ENCODE data around the gene SLC35F3. TPM values are rescaled to one million over a fixed set of nuclear protein-coding genes. Genes with fewer than 3 reads are reported as not detected.

SLC35F3 gene
- total RNA-seq, 6 experiments from 2014 or later, result 0.26 to 0.58 (median 0.46) TPM

DNA sequence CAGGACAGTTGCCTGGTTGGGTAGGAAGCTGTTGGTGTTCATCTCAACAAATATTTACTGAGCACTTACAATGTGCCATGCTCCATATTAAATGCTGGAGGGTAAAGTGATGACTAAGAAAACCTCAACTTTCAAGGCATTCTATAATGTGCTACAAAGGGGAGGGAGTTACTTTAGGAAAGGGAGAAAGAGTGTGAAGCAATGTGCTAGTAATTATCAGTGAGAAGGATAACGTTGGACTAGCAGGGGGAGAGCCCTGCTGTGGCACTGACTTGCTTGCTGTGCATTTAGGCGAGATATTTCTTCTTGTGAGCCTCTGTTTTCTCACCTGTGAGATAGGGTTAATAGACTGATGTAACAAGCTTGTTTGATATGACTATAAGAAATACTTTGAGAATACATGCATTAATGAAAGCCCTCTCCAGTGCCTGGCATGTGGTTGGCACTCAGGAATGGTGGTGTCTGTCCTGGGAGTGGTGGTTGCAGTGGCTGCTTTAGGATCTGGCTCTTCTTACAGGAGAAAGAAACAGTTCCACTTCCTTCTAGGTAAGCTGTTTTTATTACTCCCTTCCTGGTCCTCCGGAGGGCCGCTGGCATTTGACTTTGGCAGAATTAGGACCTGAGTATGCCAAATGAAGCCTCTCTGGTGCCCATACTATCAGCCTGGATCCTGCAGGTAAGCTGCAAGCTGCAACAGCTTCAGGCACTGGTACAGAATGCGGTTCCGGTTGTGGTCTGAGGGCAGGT is 357.7 kb downstream of the SLC35F3 start:
- no peak overlapping the region for H3K27ac Mint-ChIP-seq

DNA sequence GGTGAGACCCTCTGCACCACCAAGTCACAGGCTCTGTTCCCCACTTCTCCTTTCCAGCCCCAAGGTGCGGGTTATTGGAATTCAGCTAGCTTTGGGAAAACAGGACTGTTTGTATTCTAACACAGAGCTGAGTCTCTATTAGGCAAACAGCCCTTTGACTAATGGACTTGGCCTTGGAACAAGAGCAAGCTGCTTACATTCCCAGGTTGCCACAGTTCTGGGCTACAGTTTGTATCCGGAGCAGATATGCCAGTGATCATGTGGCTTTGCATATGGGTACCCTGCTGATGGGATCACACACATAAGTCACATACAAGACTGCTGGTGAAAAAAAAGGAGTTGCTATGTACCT is 358.3 kb downstream of the SLC35F3 start:
- H3K27me3 Mint-ChIP-seq (ENCODE audit: insufficient read depth), result no peaks in the 10 kb centered on the region; the same call in 1 of the 2 replicates
- no peaks in the 10 kb centered on the region for H3K36me3 Mint-ChIP-seq (ENCODE audit: low read depth)
- peaks cover 13% of the 10 kb centered on the region for H3K9me3 Mint-ChIP-seq
- no peak overlapping the region for H3K4me3 Mint-ChIP-seq
- H3K4me1 Mint-ChIP-seq (ENCODE audit: low read depth), result no peaks in the 10 kb centered on the region
- TF ChIP-seq, protein P1, sequence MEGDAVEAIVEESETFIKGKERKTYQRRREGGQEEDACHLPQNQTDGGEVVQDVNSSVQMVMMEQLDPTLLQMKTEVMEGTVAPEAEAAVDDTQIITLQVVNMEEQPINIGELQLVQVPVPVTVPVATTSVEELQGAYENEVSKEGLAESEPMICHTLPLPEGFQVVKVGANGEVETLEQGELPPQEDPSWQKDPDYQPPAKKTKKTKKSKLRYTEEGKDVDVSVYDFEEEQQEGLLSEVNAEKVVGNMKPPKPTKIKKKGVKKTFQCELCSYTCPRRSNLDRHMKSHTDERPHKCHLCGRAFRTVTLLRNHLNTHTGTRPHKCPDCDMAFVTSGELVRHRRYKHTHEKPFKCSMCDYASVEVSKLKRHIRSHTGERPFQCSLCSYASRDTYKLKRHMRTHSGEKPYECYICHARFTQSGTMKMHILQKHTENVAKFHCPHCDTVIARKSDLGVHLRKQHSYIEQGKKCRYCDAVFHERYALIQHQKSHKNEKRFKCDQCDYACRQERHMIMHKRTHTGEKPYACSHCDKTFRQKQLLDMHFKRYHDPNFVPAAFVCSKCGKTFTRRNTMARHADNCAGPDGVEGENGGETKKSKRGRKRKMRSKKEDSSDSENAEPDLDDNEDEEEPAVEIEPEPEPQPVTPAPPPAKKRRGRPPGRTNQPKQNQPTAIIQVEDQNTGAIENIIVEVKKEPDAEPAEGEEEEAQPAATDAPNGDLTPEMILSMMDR (IDR thresholded peaks at IDR 0.05), result no peak
- DNase-seq, result no peak
- H3K27ac Mint-ChIP-seq, result no peak overlapping the region

More for the DNA sequence above, 357.7 kb downstream of the SLC35F3 start:
- H3K9me3 Mint-ChIP-seq, result peaks cover 13% of the 10 kb centered on the region
- TF ChIP-seq, protein P1 (IDR thresholded peaks at IDR 0.05), result no peak
- no peaks in the 10 kb centered on the region for H3K4me1 Mint-ChIP-seq (ENCODE audit: low read depth)
- no peaks in the 10 kb centered on the region; the same call in 1 of the 2 replicates for H3K27me3 Mint-ChIP-seq (ENCODE audit: insufficient read depth)
- H3K36me3 Mint-ChIP-seq (ENCODE audit: low read depth), result no peaks in the 10 kb centered on the region
- no peak overlapping the region for H3K4me3 Mint-ChIP-seq
- DNase-seq, result no peak

DNA sequence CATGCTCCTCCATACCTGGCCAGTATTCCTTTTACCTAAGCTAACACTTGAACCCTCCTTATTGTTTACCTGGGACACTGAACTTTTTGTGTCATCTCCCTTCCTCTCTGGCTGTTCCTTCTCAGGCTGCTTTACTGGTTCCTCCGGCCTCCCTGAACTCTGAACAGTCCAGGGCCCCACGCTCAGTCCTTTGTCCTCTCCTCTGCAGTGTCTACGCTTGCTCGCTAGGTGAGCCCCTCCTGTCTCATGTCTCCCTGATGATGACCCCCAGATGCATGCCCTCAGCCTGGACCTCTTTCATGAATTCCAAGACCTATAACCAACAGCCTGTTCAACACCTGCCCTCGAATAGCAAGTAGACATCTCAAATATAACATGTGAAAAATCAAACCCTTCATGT is 360.4 kb downstream of the SLC35F3 start:
- TF ChIP-seq, protein P1 (IDR thresholded peaks at IDR 0.05), result no peak
- no peak overlapping the region for H3K27ac Mint-ChIP-seq
- H3K27me3 Mint-ChIP-seq (ENCODE audit: insufficient read depth), result no peaks in the 10 kb centered on the region; the same call in 1 of the 2 replicates
- H3K4me1 Mint-ChIP-seq (ENCODE audit: low read depth), result no peaks in the 10 kb centered on the region
- H3K4me3 Mint-ChIP-seq, result no peak overlapping the region
- H3K36me3 Mint-ChIP-seq (ENCODE audit: low read depth), result no peaks in the 10 kb centered on the region
- no peak for DNase-seq
- peaks cover 8% of the 10 kb centered on the region for H3K9me3 Mint-ChIP-seq

DNA sequence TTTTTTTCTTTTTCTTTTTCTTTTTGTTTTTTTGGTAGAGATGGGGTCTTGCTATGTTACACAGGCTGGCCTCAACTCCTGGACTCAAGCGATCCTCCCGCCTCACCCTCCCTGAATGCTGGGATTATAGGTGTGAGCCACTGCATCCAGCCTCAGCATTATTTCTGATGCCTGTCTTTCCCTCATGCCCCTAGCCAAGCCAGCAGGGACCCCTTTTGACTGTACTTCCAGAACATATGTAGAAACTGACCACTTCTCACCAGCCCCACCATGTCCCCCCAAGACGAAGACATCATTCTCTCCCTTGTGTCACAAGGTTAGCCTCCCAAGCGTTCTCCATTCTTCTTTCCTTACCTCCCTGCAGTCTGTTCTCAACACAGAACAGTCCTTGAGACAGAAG is 360.8 kb downstream of the SLC35F3 start:
- no peak for DNase-seq
- H3K27me3 Mint-ChIP-seq (ENCODE audit: insufficient read depth), result no peaks in the 10 kb centered on the region; the same call in 1 of the 2 replicates
- no peak overlapping the region for H3K27ac Mint-ChIP-seq
- peaks cover 8% of the 10 kb centered on the region for H3K9me3 Mint-ChIP-seq
- TF ChIP-seq, protein P1 (IDR thresholded peaks at IDR 0.05), result no peak
- H3K36me3 Mint-ChIP-seq (ENCODE audit: low read depth), result no peaks in the 10 kb centered on the region
- H3K4me3 Mint-ChIP-seq, result no peak overlapping the region
- H3K4me1 Mint-ChIP-seq (ENCODE audit: low read depth), result no peaks in the 10 kb centered on the region

DNA sequence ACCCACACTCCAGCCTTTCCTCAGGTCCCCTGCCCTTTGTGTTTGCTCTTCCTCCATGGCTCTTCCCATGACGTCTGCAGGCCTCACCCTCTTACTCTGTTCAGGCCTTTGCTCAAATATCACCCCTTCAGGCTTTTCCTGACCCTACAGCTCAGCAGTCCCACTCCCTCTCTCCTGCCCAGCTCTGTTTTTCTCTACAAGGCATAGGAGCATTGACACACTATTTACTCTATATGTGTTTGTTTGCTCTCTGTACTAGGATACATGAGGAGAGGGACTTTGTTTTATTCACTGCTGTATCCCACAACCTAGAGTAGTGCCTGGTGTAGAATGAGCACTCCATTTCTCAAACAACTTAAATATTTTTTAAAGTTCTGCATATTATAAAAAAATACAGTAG is 361.4 kb downstream of the SLC35F3 start:
- no peaks in the 10 kb centered on the region; the same call in 1 of the 2 replicates for H3K27me3 Mint-ChIP-seq (ENCODE audit: insufficient read depth)
- no peak overlapping the region for H3K27ac Mint-ChIP-seq
- H3K4me1 Mint-ChIP-seq (ENCODE audit: low read depth), result no peaks in the 10 kb centered on the region
- peaks cover 8% of the 10 kb centered on the region for H3K9me3 Mint-ChIP-seq
- no peak for DNase-seq
- no peak overlapping the region for H3K4me3 Mint-ChIP-seq
- no peaks in the 10 kb centered on the region for H3K36me3 Mint-ChIP-seq (ENCODE audit: low read depth)
- TF ChIP-seq, protein P1 (IDR thresholded peaks at IDR 0.05), result no peak
